Measurements from ENCODE around the gene C4BPB.
"Not testable (repeated sequence)": the region's sequence is repeated elsewhere in the genome, so short reads cannot be mapped to it uniquely, and the experiment has no call there.

The C4BPB gene, protein sequence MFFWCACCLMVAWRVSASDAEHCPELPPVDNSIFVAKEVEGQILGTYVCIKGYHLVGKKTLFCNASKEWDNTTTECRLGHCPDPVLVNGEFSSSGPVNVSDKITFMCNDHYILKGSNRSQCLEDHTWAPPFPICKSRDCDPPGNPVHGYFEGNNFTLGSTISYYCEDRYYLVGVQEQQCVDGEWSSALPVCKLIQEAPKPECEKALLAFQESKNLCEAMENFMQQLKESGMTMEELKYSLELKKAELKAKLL

DNA sequence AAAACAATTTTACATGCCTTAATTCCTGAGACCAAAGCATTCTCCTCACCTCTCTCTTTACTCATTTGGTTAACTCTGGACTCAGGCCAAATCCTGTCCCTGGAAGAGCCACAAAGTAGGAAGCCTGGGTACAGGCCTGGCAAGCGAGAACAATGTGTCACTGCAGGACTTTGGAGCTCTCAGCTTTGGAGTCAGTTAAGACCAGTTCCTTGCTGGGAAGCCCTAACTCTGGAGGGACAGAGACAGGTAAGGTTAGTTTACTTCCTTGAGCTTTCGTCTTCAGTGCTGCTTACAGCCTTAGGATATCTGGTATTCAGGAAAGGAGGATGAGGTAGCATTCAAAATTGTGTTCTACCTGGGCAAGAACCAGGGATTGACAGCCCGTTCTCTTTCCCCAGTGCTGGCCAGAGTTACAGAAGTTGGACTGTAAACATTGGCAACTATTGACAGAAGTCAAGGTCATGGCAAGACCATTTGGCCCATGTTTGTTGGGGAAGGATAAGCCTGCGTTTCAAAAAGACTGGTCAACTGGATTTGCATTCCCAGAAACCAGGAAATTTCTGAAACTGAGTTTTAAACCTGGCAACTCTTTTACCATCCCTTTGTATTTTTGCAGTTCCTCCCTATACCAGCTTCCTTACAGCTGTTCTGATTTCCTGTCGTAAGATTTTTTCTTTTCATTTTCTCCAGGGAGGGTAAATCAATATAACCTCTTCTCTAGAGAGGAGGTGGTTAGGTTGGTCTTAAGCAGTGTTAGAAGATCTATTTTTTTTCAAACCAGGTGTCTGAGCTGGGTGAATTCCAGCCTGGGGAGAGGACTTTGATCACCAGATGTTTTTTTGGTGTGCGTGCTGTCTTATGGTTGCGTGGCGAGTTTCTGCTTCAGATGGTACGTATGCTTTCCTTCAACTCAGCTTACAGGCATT lies at the start of gene C4BPB:
Gene C4BPB (plus strand): TSS at position 160 of the 926 bp plus-strand sequence. CDS start 672 bp downstream, at position 832.
- no peak for DNase-seq

DNA sequence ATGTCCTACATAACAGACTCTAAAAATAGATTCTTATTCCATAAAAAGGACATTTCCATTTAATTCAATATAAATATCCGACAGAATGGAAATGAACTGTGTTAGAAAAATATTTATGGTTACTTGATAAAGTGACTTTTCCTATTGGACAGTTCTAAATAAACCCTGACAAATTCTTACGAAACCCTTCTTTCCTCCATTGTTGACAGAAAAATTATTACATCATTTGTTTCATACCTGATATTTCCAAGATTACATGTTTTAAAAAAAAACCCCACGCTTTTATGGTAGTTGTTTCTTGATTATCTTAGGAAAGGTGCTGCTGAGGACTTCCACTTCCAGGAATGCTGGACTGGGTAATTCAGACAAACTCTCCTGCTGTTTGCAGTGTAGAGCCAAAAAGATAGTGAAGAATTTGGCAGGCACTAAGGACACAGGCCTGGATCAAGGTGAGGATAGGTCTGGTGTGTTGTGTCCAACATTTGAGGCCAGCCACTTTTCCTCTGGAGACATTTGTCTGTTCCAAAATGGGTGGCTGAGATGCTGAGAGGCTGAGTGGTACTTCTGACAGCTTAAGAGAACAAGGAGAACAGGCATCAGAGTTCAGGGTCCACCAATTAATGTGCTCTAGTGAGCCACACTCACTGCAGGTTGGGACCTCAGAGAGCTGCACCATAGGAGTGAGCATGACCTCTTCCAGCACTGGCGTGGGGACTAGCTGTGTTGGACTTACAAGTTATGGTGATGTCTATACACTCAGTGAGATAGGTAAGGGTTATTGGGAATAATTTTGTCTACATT lies 49.1 kb upstream of the C4BPB start:
- DNase-seq: no peak

DNA sequence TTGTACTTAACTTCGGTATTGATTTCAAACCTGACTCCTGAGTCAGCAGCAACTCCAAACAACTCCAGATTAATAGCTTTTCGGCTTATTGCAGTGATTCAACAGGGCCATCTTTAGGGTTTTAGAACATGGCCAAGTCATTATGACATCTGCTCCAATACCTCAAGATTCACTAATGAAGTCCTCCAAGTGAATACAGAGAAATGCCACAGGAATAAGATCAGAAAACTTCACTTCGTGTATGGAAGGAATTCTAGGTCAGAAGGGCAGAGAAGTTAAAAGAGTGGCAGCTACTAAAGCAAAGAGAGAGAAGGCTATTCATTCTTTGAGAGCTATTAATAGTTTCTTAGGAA lies 48.5 kb upstream of the C4BPB start:
- DNase-seq: no peak

DNA sequence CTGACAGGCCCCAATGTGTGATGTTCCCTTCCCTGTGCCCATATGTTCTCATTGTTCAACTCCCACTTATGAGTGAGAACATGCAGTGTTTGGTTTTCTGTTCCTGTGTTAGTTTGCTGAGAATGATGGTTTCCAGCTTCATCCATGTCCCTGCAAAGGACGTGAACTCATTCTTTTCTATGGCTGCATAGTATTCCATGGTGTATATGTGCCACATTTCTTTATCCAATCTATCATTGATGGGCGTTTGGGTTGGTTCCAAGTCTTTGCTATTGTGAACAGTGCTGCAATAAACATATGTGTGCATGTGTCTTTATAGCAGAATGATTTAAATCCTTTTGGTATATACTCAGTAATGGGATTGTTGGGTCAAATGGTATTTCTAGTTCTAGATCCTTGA lies 47.3 kb upstream of the C4BPB start:
- DNase-seq: not testable (repeated sequence)

DNA sequence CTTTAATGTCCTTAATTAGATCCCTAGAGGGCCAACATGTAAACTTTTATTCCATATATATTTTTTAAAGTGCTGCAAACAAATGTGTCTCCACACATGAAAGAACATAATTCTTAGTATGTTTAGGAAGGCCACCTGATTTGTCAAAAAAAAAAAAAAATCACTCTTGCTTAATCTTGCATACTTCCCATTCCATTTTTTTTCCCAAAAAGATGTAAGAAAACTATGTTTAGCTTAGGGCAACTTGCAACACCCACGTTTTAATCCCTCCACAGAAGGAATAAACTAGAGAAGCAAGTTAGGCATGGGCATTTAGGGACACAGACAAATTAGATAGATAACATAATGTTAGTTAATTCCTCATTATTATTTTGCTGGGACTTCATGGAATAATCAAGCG lies 43.2 kb upstream of the C4BPB start:
- DNase-seq: no peak

DNA sequence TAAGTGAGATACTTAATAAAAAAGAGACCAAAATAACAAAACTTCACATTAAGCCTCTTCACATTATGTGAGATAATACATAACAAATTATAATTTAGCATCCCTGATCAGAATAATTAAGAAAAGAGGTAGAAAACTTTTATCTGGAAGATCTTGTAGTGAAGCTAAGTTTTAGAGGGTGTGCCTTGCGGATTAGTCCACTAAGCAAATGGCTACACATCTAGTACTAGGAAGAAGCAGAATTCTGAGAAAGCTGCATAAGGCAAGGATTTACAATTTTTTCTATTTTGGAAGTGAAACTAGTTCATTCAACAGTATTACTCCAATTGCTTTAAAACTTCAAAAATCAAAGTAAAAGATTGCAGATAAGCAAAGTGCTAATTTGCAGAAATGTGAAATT lies 41.2 kb upstream of the C4BPB start:
- DNase-seq: no peak

DNA sequence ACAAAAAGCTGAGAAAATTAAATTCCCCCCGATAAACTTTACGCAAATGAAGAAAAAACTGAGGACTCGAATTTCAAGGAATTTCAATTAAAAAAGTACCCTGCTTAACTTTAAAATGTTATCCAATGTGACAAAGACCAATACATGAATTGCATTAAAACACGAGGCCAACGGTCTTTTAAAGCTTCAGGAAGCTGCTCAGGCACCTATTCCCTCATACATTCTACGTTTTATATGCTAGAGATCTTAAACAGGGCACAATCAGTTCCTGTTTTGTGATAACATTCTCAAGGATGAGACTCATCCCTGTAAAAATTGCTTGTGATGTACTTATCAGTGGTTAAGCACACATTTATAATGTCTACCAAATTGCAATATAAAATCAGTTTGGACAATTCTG lies 40.6 kb upstream of the C4BPB start:
- no peak for DNase-seq

DNA sequence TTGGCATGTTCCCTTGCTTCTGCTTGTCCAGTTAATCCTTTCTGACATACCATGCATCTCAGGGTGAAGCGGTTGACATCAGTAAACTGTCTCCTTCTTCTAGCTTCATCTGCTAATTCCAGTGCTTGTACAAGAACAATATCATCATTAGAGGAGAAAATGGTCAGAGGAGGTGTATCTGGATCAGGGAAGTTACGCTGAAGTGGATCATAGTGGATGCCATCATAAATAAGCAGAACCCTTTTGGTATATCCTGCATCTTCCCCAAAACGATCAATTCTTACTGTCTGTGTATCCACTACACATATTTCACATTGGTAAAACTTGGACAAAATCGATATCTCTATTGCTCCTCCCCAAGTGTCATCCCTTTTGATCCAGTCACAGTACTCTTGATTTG lies 39.6 kb upstream of the C4BPB start:
- DNase-seq: no peak

DNA sequence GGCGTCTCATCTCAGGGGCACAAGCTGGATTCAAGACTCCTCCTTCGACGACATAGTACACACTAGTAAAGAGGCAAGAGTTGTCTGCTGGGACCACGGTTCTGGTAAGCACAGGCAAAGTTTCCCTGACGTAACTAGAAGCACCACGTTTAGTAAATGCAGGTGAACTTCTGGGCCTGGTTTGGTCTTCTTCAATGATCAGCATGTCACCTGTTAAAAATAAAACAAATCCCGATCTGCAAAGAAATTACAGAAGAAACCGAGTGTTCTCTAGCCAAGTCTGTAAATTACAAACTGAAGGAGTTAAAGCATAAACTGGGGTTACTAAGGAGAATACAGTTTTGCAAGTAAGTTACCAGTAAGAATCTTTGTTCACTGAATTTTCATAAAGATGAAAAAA lies 39.1 kb upstream of the C4BPB start:
- DNase-seq: no peak

DNA sequence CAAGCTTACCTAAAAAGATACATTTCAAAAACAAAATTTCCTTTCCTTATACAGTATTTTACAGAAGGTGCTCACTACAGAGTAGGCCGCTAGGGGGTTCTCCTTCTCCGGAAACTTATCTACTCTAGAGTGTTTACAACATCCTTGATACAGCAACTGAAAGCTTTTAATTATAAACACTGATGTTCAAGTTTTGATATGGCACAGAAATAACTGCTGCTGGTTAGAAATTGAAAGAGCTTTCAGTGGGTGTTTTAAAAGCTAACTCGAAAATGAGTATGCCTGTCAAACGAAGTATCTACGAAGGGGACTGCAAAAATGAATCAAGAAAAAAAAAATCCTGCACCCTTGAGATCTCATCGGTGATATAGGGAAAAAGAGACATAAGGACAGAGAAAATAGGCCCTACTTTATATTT lies 38.7 kb upstream of the C4BPB start:
- peak; percentile 66 for DNase-seq

DNA sequence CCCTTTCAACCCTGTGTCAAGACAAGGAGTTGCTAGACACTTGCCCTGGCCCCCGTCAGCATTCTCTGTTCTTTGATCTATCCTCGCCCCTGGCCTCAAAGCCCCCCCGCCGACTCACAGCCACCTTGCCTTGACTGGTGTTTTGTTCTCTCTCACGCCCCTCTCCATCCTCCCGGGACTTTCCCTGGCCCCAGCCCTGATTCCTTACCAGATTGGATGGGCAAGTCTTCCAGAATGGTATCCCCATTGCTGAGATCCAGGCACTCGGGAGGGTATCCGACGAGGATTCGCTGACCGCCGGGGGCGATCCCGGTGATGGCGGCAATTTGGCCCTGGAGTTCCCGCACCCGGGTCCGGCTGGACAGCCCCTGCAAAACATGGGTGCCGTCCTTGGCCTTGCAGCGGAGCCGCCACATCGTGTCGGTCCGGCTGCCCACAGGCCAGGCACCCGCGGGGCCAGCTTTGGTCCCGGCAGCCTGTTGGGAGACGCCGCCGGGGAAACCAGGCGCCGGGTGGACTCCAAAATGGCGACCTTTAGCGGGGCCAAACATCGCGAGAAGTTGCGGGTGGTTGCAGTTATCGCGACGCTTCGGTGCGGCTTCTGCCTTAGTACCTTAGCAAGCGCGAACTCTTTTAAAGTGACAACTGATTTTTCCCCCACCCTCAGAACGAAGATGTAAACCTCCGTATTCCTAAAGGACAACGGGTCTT lies 38.0 kb upstream of the C4BPB start:
- DNase-seq: peak; percentile 91

DNA sequence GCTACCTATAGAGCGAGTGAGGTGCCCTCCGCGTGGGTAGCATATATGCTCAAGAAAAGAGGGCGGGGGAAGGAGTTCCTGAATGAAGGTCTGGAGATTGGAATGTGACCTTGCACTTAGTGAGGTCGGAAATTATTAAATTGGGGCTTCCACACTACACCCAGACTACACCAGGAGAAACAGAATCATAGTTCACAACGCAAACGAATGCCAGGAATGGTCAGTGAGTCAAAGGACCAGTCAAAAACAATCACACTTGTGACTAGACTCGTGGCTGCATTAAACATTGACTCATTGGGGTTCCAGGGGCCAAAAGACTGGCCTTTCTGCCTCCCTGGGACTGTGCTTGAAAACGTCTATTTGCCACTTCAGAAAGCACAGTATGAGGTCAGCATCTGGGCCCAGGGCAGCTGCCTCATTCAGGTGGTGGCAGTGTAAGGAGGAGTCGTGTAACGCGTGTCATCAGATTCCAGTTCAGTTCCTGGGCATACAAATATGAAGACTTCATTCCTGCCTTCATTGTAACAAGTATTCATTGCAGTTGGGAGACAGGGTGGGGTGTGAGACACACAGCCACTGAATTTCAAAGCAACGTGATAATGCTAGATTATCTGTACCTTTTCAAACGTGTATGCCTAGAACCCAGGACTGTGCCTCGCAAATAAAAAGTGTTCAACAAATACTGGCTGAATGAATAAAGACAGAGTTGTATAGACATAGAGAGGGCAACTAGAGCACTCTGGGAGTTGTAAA lies 37.3 kb upstream of the C4BPB start, which contains the start of gene YOD1:
Gene YOD1 (minus strand): TSS at position 18 of the 753 bp plus-strand sequence. CDS start 178 bp downstream, outside the sequence.
- no peak for DNase-seq

DNA sequence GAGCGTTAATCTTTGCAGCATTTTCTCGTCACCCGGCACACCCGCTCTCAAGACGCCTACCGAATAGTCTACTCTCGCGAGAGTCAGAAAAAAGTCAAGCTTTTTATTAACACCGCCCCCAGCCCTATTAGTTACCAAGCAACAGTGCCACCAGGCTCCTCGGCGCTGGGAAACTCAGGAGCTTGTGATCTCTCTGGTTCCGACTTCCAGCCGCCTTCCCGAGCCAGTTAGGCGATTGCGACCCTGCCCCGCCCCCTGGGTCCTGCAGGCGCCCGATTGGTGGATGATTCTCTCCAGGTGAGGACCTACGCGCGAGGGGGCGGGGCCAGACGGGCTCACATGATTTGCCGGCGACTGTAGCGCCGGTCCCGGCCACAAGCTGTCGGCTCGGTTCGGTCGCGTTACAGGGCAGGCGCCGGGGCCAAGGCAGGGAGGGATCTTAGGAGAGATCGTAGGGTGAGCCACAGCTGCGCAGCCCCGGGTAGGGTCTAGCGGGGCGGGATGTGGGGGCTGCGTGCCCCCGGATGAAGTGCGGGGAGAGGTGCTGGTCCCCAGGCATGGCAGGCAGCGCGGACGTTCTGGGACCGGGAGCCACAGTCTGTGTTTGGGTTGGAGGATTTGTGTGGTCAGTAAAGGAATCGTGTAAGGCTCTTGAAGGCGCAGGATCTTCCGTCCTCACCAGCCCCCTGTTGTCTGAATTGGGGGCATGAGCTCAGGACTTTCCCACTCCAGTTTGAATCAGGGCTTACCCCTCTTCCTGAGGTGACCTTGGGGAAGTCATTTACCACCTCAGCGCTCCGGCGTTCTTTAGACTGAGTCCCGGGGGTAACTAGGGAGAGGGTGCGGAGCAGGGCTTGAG lies 35.5 kb upstream of the C4BPB start, which contains the start of gene PFKFB2:
Gene PFKFB2 (plus strand): TSS at position 365 of the 859 bp plus-strand sequence. CDS start 1,443 bp downstream, outside the sequence.
- peak; percentile 92 for DNase-seq

DNA sequence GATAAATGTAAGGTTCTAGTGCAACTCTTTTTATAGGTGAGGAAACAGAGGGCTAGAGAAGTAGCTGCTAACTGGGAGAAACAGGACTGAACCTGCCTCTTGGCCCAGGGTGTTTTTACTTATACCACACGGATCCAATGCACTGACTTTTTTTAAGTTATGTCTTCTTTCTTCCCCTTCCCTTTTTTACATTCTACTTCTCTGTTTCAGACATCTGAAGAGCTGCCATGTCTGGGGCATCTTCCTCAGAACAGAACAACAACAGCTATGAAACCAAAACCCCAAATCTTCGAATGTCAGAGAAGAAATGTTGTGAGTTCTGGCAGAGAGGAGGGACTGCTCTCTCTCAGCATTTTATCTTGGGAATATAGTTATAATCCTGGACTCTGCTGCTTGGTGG lies 34.2 kb upstream of the C4BPB start:
- DNase-seq: no peak

DNA sequence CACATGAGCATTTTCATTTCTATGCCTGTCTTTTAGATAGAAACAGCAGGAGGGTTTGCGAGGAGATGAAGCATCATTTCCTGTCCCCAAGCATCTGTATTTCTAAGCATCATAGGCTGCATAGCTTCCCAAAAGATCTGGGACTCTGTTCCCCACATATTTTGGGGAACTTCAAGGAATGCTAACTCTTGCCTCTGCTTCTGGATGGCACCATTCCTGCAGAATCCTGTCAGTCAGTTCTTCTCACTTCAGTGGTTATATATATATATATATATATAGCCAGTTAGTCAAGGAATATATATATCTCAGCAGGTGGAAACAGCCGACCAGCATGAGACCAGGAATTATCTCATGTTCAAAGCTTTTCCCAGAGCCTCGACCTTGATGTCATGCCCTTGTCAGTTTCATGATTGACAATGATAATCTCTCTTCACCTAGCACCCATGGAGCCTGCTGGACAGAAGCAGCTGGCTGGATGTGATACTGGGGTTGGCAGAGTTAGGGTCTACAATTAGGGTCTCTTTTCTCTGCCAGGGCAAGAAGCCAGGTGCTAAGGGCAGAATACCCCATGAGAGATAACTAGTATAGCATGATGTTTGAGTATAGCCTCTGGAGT lies 33.2 kb upstream of the C4BPB start:
- DNase-seq: no peak

DNA sequence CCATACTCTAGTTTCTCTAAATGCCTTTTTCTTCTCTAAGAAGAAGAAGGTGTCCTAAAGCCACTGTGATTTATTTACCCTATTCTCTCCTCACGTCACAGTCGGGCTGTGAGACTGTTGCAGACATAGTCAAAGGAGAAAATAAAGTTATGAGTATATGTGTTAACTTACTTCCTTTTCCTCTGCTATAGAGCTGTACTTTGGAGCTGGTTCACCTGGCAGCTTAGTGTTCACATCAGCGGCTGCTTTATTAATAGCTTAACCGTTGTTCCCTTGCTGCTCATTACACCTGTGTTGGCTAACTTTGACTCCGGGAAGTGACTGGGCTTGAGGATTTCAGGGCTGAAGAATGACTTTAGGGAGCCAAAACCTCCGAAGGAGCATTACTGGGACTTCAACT lies 32.0 kb upstream of the C4BPB start:
- DNase-seq: no peak

DNA sequence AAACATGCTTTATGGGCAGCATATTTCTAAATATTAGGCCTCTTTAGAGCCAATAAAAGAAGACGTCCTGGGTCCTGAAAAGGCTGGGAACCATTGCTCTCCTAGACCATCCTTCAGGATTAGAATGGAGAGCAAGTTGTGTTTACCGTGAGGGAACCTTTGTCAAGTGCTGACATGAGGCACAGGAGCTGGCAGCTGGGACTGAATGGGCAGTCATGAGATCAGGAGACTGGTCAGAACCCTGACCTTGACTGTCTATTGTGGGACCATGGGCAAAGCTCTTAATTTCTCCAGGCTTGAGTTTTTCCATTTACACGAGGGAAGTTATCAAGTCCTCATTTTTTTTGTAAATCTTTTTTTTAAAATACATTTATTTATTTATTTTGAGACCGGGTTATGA lies 30.4 kb upstream of the C4BPB start:
- no peak for DNase-seq

DNA sequence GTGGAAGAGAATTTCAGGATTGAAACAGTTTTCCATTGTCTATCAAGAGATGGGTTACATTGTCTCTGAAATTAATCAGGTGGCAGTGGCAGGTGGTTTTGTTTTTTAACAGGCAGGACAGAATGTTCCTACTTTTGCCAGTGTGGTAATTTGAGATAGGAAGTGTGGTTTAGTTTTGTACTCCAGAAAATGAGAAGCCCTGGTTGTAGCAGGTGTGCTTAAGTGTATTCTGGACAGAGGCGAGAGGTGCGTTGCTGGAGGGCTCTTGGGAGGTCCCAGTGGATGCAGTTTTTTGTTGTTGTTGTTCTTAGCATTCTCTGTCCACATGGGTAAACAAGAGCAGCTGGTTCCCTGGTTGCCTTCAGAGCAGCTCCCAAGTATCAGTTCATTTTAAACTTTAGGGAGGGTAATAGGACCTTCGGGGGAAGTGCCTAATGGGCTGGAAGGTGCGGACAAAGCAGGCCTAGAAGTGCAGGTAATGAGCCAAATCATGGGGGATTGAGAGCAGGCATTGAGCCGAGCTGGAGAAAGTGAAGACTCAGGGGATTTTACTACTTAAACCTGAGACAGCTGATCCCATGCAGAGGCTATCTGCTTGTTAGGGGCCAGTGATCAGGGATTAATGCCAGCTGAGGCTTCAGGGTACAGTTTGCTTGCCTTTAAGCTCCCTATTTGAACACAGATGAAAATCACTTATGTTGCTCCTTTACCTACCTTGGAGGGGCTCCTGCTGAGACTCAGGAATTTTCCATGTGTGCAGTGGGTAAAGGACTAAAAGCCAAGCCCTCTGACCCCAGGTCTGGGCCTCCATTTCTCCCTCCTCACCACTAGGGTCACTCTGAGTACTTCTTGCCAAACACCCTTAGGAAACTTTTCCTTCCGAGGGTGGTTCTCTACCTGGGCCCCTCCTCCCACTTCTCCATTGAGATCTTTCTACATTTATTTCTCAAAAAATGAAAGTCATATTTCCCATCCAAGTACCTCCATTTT lies 29.5 kb upstream of the C4BPB start:
- DNase-seq: no peak

DNA sequence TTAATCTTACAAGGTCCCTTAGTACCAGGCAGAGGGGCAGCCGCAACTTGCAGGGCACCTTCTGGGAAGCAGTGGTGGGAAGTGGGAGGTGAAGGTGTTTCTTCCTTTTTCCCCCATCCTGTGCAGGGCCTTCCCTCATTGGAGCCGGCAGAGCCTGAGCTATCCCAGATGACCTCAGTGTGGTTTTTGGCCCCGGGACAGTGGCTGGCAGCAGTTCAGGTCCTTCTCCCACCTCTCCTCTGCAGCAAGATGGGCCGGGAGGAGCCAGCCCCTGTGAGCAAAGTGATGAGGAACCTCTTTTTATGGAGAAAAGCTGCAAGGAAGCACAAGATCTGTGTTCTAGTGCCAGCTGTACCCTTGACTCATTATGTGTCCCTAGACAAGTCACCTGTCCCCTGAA lies 28.8 kb upstream of the C4BPB start:
- no peak for DNase-seq
